IPS-18c (cell line): Measurements from ENCODE around the gene RGPD6.
"Not testable (repeated sequence)": the region's sequence is repeated elsewhere in the genome, so short reads cannot be mapped to it uniquely, and the experiment has no call there.

ENCODE experiments used
- H3K4me3 ChIP-seq: 2 replicates; pipeline ENCODE4 v1.7.0; 2013; ENCODE audit warnings: low read depth, mild to moderate bottlenecking, low read length, moderate library complexity; ENCODE audit not compliant: insufficient read depth
- H3K9me3 ChIP-seq: one replicate; pipeline ENCODE4 v1.6.1; 2013; ENCODE audit warnings: mild to moderate bottlenecking, low read length, moderate library complexity; ENCODE audit not compliant: control insufficient read depth, insufficient read depth

RGPD6 gene

DNA sequence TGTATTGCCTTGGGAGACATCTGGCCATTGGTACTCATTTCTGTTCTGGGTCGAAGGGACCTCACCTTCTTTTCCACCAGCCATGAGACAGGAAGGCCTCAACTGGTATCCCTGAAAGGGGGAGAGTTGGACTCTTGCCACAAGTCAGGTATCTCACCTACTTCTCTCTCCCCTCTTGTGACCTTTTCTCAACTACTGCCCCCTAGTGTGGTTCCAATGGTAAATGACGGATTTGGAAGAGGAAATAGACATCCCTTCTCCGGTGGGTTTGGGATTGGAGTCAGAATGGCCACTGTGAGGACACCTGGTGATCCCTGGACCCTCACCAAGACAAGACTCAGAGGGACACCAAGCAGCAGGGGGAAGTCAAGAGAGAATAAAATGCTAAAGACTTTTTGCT is 82.5 kb downstream of the RGPD6 start:
- H3K9me3 ChIP-seq, H3K4me3 ChIP-seq: not testable (repeated sequence)

- H3K4me3 ChIP-seq, H3K9me3 ChIP-seq: not testable (repeated sequence)
These were observed 88.0 kb downstream of the RGPD6 start for GRCh38 chr2:110488991-110489390.

DNA sequence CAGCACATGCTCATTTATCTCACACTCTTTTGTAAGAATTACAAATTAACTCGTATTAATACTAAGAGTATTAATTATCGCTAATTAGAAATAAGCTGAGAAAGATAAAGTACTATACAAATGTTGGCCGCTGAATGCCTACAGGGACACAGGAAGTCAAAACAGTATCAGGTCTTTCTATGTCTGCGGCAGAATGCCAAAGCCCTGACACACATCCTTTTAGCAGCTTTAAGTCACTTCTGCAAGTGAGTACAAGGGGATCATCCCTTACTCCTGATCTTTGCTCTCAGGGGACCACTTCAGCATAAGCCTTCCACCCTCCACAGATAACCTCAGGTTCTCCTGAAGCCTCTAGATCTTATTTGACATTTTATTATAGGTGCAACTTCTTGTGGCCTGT is 94.3 kb downstream of the RGPD6 start:
- not testable (repeated sequence) for H3K9me3 ChIP-seq

GRCh38 chr2:110481200-110481599 is 95.8 kb downstream of the RGPD6 start:
- H3K4me3 ChIP-seq, H3K9me3 ChIP-seq: not testable (repeated sequence)

More for the DNA sequence above, 94.3 kb downstream of the RGPD6 start:
- not testable (repeated sequence) for H3K4me3 ChIP-seq

DNA sequence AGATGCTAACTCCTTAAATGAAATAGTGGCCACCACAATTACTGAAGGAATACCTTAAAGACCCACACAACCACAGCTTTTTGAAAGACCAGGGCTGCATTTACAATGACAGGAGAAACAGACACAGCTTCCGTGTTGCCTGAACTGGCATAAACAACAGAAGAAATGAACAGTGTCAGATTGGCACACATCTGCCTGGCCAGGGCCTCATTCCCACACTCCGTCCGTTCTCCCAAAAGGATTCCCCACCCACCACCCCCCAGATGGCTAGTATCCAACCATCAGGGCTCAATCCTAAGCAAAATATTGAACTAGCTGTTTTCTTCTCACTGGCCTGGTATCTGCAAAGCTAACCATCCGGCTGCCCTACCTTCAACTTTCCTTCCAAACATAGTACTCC is 96.9 kb downstream of the RGPD6 start:
- not testable (repeated sequence) for H3K4me3 ChIP-seq, H3K9me3 ChIP-seq

- not testable (repeated sequence) for H3K4me3 ChIP-seq, H3K9me3 ChIP-seq
These were observed 99.7 kb downstream of the RGPD6 start for GRCh38 chr2:110477370-110477769.

DNA sequence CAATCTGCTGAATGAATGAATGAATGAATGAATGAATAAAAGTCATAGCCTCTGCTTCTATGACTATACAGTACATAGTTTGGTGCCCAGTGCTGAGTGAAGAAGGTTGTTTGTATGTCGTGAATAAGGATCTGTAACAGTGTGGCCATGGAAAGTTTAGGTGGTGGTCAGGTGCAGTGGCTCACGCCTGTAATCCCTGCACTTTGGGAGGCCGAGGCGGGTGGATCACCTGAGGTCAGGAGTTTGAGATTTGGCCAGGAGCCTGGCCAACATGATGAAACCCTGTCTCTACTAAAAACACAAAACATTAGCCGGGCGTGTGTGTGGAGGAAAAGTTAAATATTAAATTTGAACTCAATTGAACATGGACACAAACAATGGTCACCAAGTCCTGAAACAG is 100.1 kb downstream of the RGPD6 start:
- H3K4me3 ChIP-seq, H3K9me3 ChIP-seq: not testable (repeated sequence)

- not testable (repeated sequence) for H3K9me3 ChIP-seq, H3K4me3 ChIP-seq
These were observed 101.2 kb downstream of the RGPD6 start for GRCh38 chr2:110475627-110476359.

DNA sequence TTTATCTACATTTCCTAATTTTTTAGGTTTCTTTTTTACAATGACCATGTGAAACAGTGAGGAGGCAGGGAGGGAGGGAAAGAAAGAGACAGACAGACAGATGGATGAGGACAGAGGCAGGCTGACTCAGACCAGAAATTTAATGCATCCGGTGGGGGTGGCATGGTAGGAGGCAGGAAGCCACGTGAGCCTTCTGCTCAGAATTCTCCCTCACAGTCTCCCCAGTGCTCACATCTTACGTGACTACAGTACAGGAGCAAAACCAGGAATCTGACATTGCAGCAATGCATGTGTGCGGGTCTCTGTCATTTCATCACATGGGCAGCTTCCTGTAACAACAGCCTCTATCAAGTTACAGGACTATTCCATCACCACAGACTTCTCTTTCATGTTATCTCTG is 102.1 kb downstream of the RGPD6 start:
- H3K9me3 ChIP-seq, H3K4me3 ChIP-seq: not testable (repeated sequence)

GRCh38 chr2:110473059-110473358 is 104.0 kb downstream of the RGPD6 start:
- H3K9me3 ChIP-seq, H3K4me3 ChIP-seq: not testable (repeated sequence)

DNA sequence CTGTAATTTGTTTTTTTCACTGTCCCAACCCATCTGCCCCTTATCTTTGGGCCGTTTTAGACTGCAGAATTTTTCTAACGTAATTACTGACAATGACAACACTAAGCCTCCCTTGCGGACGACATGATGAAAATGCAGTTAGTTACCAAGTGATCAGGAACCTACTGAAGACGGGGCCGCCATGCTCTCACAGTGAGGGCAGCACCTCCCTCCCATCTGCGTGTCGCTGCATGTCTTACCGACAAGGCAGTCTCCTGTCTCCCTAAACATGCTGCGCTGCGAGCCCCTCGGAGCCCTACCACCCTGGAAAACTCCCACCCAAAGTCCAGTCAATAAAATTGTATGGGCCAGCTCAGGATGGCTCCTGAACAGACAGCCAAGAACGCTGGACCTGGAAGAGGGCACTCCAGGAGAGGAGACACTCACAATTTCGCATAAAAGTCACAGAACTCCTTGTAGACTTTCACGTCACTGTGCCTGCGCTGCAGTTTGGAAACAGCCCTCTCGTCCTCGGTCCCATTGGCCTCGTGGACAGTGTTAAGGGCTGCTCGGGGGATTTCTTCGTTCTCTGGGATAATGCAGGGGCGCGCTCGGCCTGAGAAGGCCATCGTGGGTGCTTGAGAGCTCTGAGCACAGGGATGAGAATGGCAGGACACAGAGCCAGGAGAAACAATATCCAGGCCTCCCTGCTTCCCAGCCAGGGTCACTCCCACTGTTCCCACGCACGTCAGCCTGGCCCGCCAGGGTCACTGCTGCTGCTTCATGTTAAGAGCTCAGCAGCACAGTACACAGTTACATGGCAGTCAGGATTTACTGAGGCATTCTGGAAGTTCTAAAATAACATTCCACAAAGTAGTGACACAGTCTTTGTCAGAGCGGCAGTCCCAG is 104.6 kb downstream of the RGPD6 start, which contains the start of gene LIMS4:
TSS of gene LIMS4 (minus strand) at position 646 of the 888 bp plus-strand sequence. CDS start at position 608, 38 bp downstream.
- H3K4me3 ChIP-seq, H3K9me3 ChIP-seq: not testable (repeated sequence)

DNA sequence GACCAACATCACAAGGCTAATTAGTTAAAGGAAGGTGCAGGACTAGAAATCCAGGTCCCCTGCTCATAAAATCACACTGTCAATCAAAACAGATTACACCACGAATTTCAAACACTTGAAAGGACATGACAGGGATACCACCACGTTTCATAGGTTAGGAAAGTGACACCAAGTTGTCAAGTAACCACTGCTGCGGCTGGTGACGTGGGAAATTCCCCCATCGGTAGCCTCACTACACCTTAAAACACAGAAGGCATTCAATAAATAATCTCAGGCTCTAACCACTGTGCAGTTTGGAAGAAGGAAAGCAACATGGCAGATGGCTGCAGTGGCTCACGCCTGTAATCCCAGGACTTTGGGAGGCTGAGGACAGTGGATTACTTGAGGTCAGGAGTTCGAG is 108.1 kb downstream of the RGPD6 start:
- H3K4me3 ChIP-seq, H3K9me3 ChIP-seq: not testable (repeated sequence)

GRCh38 chr2:110465312-110465711 is 111.7 kb downstream of the RGPD6 start:
- not testable (repeated sequence) for H3K9me3 ChIP-seq, H3K4me3 ChIP-seq
